GM12878 (cell line): Measurements from ENCODE around the gene MRPL23.

Experiments used
- GABPA ChIP-seq: IDR thresholded peaks from 2 replicates; pipeline ENCODE4 v1.6.1; 2014; ENCODE audit warnings: antibody characterized with exemption, low read depth, mild to moderate bottlenecking, inconsistent platforms
- HCFC1 ChIP-seq: fragments of 150-350 bp; IDR thresholded peaks from 2 replicates; pipeline ENCODE4 v1.6.1; 2014; ENCODE audit warnings: low read length
- TCF3 ChIP-seq: IDR thresholded peaks from 2 replicates; pipeline ENCODE4 v1.6.1; 2012; ENCODE audit warnings: low read depth, mild to moderate bottlenecking, low read length, borderline replicate concordance; ENCODE audit not compliant: insufficient read depth

DNA sequence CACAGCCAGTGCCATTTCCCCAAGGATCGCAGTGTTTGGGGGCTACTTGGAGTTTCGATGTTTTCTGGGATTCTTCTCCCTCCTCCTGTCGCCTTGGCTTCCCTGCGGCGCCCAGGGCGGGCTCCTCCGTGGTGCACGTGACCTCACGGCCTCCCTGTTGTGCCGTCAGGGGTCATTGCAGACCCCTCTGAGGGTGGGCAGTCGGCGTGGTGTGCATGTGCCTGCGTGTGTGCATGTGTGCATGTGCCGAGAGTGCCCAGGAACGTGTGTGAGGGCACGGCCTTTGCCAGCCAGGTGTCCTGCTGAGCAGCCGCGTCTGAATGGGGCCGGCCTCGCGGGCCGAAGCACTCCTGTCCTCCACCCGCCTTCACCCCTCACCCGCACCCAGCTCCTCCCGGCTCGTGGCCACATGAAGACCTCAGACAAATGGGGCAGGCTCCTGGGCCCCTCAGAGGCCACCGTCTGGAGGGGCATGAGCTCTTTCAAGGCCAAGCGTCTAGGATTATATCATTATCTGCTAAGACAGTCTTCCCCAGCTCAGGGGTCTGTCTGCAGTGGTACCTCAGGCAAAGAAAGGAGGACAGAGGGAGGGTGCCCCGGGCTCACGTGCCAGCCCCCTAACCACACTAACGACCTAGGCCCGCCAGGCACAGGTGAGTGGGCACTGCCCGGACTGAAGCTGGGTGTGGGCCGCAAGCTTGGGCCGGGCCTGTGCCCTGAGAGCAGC, 9.4 kb upstream of the MRPL23 start:
- no peak for TF ChIP-seq TCF3
- no peak for TF ChIP-seq GABPA
- no peak for TF ChIP-seq HCFC1
